Measurements from ENCODE around the gene COX18.

Gene COX18

DNA sequence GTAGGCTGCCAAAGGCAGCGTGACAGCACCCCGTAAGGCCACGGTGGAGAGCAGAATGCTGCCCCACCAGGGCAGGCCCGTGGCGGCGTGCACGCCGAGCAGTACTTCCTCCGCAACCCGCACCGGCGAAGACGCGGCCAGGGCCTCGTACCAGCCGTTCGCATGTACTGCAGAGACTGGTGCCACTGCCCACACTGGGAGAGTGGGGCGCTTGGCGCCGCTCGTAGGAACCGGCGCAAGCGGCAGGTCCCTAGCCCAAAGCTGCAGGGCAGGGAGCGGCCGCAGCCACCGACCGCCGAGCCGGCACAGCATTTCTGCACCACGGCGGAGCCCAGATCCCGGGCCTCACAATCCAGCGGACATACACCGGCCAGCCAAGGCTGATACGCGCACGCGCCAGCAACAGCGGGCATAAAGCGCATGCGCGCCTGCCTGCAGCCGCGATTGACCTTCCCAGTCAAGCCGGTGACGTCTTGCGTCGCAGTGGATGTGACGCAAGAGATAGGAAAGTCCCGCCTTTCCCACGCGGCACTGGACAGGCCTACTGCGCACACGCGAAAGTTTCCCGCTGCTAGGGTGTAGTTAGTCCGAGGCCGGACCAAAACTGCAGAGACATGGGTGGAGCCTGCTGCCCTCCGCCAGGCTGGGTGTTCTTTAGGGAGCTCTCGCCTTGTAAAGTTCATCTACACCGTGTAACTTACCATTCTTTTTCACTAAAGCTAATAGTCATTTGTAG lies at the start of gene COX18:
COX18 (minus strand) TSS at position 379 of the 736 bp plus-strand sequence; CDS start at position 312, 67 bp downstream.
- DNase-seq (ENCODE audit: low spot score), result peak; percentile 98

DNA sequence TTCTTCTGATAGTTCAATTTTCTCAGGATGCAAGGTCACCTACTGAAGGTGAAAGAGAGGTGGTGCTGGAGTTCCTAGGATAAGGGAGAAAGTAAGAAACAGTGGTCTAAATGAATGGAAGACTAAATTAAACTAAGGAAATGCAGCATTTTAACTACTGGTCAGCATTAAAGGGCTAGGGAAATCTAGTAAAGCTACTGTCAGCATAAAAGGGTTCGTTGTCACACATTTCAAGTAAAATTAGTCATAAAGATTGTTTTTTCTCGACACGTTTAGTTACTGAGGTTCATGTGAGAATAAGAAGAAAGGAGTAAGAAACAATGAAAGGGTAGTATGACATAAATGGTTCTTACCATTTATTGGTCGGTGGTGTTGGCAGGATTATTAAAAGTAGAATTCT lies 40.0 kb upstream of the COX18 start:
- no peak for DNase-seq (ENCODE audit: low spot score)

- DNase-seq (ENCODE audit: low spot score), result no peak
Observed at GRCh38 chr4:73104695-73105094, 35.2 kb upstream of the COX18 start.

DNA sequence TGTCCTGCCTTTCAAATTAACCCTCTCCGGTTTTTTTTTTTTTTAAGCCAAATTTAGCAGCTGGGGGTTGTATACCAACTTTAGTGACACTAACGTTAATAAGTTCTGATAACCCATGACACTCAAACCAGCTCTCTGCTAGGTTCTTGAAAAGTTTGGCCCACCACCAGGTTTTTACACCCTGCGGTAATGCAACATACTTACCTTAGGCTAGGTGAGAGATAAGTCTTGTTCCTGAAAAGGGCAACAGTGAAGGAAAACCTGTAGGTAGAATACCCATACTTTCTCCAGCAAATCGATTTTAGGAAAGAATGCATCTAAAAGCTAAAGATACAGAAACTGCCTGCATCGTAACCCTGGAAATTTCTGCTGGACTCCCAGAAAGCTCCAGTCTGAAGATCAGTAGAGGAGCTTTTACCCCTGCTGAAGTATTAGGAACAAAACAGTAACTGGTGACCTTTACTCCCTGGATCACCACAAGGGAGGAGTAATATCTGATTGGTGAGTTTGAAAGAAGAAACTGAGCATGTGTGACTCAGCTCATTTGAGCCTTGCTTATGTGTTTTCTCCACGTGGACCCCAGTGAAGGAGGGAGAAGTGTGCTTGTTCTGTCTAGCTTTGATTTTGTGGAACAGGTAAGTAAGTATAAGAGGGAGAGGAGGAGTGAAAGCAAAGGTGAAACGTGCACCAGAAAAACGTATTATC lies 34.4 kb upstream of the COX18 start:
- peak; percentile 14 for DNase-seq (ENCODE audit: low spot score)

DNA sequence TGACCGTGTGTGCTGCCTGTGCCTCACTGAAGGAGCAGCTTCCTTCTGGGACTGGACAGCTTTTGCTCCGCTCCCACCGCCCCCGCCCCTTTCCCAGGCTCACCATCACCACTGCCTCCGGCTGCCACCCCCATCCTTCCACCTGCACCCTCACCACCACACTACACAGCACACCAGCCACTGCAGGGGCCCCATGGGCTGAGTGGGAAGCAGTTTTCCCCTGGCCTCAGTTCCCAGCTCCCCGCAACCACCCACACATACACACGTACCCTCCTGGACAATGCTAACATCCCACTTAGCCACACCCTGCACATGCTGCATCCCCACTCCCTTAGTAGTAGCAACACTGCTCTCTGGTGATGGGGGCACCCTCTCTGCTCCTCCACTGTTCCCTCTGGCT lies 29.6 kb upstream of the COX18 start:
- DNase-seq (ENCODE audit: low spot score), result no peak

GRCh38 chr4:73098713-73099112 lies 29.2 kb upstream of the COX18 start:
- no peak for DNase-seq (ENCODE audit: low spot score)

- no peak for DNase-seq (ENCODE audit: low spot score)
Observed at GRCh38 chr4:73098016-73098415, 28.5 kb upstream of the COX18 start.

DNA sequence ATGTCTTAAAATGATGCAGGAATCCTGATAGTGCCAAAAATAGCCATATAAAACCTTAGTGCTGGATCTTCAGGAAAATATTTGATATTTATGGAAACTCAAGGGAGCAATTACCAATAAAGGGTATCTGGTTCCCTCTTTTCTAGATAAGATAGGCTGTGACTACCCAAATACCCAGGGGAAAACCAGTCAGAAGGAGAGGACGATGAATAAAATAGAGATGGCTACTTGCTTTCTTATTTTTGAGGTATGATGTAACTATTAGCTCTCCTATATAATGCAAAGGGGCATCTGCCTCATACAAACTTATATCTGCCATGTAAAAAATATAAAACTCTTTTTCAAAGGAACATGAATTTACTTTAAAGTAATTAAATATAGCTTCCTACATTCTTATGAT lies 23.4 kb upstream of the COX18 start:
- DNase-seq (ENCODE audit: low spot score), result no peak

DNA sequence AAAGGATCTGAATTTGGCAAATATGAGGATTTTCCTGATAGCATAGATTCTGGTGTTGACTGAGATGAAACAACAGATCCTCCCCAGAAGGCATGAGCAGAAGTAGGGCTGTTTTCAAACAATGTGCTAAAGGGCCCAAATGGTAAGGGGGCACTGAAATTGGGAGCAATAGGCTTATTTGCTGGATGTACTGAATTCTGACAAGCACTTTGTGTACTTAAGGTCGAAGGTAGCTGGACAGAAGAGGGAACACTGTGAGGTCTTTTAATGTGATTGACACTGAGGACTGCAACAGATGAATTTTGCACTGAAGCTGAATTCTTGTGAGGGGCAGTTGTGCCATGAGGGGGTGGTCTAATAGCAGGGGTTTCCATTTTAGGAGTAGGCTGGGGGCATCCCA lies 21.2 kb upstream of the COX18 start:
- no peak for DNase-seq (ENCODE audit: low spot score)

- DNase-seq (ENCODE audit: low spot score), result no peak
Observed at GRCh38 chr4:73087871-73088270, 18.4 kb upstream of the COX18 start.

GRCh38 chr4:73086095-73086868 lies 16.8 kb upstream of the COX18 start:
- DNase-seq (ENCODE audit: low spot score), result no peak

DNA sequence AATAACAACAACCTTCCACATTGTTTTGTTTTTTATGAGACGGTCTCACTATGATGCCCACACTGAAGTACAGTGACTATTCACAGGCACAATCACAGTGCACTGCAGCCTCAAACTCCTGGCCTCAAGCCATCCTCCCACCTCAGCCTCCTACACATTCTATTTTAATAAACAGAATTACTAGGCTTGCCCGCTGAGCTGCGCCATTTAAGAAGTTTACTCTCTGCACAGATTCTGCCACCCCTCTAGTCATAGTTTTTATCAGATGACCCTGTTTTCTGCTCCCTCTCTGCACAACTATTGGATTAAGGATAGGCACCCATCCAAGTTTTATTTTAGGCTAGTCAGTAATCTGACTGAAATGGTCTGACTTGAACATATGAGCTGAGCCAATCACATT lies 11.3 kb upstream of the COX18 start:
- no peak for DNase-seq (ENCODE audit: low spot score)

DNA sequence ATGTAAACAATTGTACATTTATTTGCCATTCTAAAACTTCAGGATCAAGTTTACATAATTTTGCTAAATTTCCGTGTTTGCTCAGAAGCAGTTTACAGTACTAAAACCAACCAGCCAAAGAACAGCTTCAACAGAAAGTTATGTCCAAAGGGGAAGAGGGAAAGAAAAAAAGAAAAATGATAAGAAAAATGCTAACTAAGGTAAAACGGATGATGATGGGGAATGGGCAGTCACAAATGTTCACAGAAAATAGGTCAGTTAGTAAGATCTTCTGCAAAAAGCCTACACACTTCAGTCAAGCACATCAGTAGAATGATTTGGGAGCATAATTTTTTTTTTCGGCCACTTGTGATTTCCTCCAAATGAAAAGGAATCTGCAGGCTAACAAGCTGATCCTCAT lies 6.3 kb upstream of the COX18 start:
- no peak for DNase-seq (ENCODE audit: low spot score)

GRCh38 chr4:73070074-73070390 lies 516 bp upstream of the COX18 start:
- DNase-seq (ENCODE audit: low spot score), result peak; percentile 66

- peak; percentile 72 for DNase-seq (ENCODE audit: low spot score)
Observed at GRCh38 chr4:73068491-73069337, 802 bp downstream of the COX18 start.

DNA sequence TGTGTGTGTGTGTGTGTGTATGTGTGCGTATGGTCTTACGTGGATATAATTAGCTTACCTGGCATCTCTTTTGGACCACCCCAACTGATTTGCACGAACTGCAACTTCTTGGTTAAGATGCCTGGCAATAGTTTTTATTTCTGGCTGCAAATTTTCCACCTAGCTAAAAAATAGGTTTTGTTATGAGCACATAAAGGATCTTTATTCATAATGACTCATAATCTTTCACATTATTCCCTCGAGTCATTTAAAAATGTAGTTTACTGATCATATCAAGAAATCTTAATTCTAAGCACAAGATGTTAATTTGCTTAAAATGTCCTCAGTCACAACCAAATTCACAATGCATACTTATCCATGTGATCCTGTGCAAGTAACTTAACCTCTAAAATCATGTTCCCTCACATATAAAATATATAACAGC lies 1.5 kb downstream of the COX18 start:
- DNase-seq (ENCODE audit: low spot score), result peak; percentile 50

GRCh38 chr4:73066928-73067327 lies 2.6 kb downstream of the COX18 start:
- DNase-seq (ENCODE audit: low spot score), result no peak

DNA sequence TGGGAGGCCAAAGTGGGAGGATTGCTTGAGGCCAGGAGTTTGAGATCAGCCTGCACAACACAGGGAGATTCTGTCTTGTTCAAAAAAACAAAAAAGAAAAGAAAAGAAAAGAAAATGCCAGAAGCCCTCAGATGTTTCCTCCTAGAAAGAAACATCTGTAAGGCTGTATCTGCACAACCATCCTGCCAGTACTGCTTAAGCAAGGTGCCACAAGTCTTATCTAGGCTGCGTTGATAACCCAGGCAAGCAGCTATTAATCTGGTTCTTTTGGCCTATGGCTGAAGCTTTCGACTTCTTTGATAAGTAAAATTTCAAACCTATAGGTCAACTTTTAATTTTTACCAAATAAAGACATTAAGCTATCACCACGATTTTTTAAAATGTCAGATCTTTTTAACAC lies 3.1 kb downstream of the COX18 start:
- no peak for DNase-seq (ENCODE audit: low spot score)

GRCh38 chr4:73064536-73064935 lies 5.0 kb downstream of the COX18 start:
- DNase-seq (ENCODE audit: low spot score), result no peak

DNA sequence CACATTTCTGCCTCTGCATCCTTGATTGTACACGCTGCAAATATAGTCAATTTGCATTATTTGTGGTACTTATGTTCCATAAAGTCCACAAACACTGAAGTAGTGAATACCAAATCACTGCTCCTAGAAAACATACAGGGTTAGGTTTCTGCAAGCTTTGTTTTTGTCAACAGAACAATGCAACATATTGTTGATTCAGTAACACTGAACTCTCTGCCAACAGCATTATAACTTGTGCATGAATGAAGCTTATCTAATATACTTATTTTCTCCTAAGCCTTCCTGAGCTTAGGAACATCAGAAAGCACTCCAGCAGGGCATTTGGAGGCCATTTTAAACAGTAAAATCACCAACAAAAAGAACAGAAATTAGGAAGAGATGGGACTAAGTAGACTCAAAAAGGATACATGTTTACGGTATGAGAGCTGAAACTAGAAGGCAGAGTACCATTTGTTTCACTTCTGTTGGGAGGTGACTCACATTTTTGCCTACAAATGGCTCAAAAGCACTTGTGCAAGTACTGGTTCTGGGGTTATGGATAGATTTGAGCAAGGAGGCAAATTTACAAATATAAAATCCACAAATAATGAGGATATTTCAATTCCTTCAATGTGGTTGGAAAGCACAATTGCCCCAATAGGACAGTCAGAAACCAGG lies 14.1 kb downstream of the COX18 start:
- no peak for DNase-seq (ENCODE audit: low spot score)

DNA sequence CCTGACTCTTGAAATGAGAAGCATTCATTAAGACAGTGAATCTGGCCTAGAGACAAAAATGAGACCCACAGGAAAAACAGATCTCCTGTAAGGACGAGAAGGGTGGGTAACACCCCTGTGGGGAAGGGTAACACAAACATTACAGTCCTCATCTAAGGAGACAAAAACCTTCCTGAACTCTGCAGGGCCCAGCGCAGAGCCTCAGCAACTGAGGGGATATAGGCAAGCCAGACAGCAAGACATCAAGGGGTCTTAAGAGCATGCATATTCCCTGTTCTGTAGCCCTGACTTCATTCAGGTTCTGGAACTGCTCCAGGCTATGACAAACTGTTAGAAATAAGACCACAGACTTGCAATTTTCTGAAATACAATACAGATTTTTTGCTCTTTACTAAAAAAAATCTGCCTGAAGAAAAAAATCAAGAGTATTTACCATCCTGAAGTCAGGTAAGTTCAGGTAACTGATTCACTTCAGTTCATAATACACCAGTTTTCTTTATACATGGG lies 15.5 kb downstream of the COX18 start:
- DNase-seq (ENCODE audit: low spot score), result no peak
